ENCODE data around the gene AGBL1. TPM values are rescaled to one million over a fixed set of nuclear protein-coding genes. Genes with fewer than 3 reads are reported as not detected.

AGBL1 gene
- total and polyA plus RNA-seq, 11 donors, result under 0.01 to 0.08 (median 0.02) TPM; not detected in 8

DNA sequence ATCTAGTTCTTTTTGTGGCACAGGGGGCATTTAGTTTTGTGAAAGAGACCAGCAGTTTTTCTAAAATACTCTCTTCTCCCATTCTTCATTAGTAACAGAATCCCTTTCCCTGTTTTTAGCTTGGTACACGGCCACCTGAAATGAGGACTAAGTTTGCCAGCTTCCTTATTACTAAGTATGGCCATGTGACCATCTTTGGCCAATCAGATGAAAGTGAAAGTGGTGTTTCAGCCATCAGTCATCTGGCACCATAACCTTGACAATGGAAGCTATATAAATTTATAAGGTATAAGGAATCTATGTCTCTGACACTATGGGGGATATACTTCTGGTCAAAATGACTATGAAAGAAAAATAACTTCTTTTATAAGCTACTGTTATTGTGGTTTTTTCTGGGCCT is 570.4 kb downstream of the AGBL1 start:
- intact Hi-C loops (cut with DNase I), result no loop called here
- no peak for ATAC-seq

GRCh38 chr15:86653344-86654197 is 573.9 kb downstream of the AGBL1 start:
- H3K4me1 ChIP-seq, result no peaks in the 10 kb centered on the region
- DNase-seq, result no peak
- no peak overlapping the region for H3K27ac ChIP-seq
- WGBS, 4 donors, result 77 to 87% (median 84%) methylated on average over 6 of the region's 6 CpGs
- TF ChIP-seq POLR2A (IDR thresholded peaks at IDR 0.05), result no peak
- no peak for TF ChIP-seq CTCF (IDR thresholded peaks at IDR 0.05)
- ATAC-seq, result no peak
- intact Hi-C loops (cut with DNase I), result no loop called here
- no peaks in the 10 kb centered on the region for H3K36me3 ChIP-seq
- H3K9me3 ChIP-seq, result no peaks in the 10 kb centered on the region
- no peaks in the 10 kb centered on the region for H3K27me3 ChIP-seq
- no peak overlapping the region for H3K4me3 ChIP-seq

More for the DNA sequence above, 570.4 kb downstream of the AGBL1 start:
- Histone ChIP-seq H3K4me3 (no peak overlapping the region), H3K27me3 (no peaks in the 10 kb centered on the region), H3K36me3 (no peaks in the 10 kb centered on the region), H3K4me1 (no peaks in the 10 kb centered on the region), H3K9me3 (no peaks in the 10 kb centered on the region), H3K27ac (no peak overlapping the region)
- WGBS, 4 donors, result 56 to 82% (median 65%) methylated on average over 1 of the region's 1 CpG
- no peak for DNase-seq
- TF ChIP-seq CTCF (IDR thresholded peaks at IDR 0.05) (no peak), POLR2A (IDR thresholded peaks at IDR 0.05) (no peak)

GRCh38 chr15:86654501-86654900 is 574.8 kb downstream of the AGBL1 start:
- H3K36me3 ChIP-seq, result no peaks in the 10 kb centered on the region
- TF ChIP-seq POLR2A (IDR thresholded peaks at IDR 0.05) (no peak), CTCF (IDR thresholded peaks at IDR 0.05) (no peak)
- WGBS, 4 donors, result 57 to 77% (median 72%) methylated on average over 3 of the region's 3 CpGs
- H3K27ac ChIP-seq, result no peak overlapping the region
- H3K4me1 ChIP-seq, result no peaks in the 10 kb centered on the region
- intact Hi-C loops (cut with DNase I), result no loop called here
- H3K27me3 ChIP-seq, result peaks cover 0 to 3% (median 0%) of the 10 kb centered on the region in 9 donors
- no peak for DNase-seq
- no peaks in the 10 kb centered on the region for H3K9me3 ChIP-seq
- no peak for ATAC-seq
- no peak overlapping the region for H3K4me3 ChIP-seq

DNA sequence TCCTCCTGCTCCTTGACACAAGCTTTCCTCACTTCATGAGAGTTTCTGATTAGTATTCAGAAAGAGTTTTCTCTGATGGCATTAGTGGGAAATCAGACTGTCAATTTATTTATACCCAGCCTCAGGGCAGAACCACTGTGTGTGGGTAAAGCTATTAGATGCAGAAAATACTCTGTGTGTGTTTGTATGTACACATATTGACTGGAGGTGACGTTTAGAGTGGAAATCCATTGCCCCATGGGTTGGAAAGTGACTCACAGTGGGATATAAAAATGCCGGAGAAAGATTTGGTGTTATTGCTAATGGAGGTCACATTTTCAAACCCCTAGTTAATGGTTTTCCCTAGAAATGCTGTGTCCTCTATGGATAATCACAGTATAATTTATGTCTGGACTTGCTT is 577.6 kb downstream of the AGBL1 start:
- intact Hi-C loops (cut with DNase I), result no loop called here
- Histone ChIP-seq H3K27me3 (peaks cover 0 to 8% (median 0%) of the 10 kb centered on the region in 9 donors), H3K27ac (no peak overlapping the region), H3K36me3 (no peaks in the 10 kb centered on the region), H3K4me1 (no peaks in the 10 kb centered on the region), H3K9me3 (no peaks in the 10 kb centered on the region), H3K4me3 (no peak overlapping the region)
- DNase-seq, result no peak
- 80 to 86% (median 82%) methylated on average over 2 of the region's 2 CpGs for WGBS, 4 donors
- TF ChIP-seq CTCF (IDR thresholded peaks at IDR 0.05) (no peak), POLR2A (IDR thresholded peaks at IDR 0.05) (no peak)
- no peak for ATAC-seq

Data from heart left ventricle (tissue), 16 donors.